Osteoblast (primary cell): ENCODE results near the gene EGF. TPM values are rescaled to one million over a fixed set of nuclear protein-coding genes. Genes with fewer than 3 reads are reported as not detected.

Source experiments
- DNase-seq: peaks from one replicate; pipeline ENCODE4 v3.0.0; 2011; ENCODE audit warnings: low spot score, mixed read lengths; ENCODE audit not compliant: insufficient read length; ENCODE audit errors: missing footprints
- H2AFZ ChIP-seq: 2 replicates; pipeline ENCODE4 v1.6.0; 2011; ENCODE audit warnings: mild to moderate bottlenecking, low read length
- H3K27ac ChIP-seq: 2 replicates; pipeline ENCODE4 v1.5.1; 2011; ENCODE audit warnings: mild to moderate bottlenecking, low read depth, low read length, moderate library complexity
- H3K27me3 ChIP-seq: 2 replicates; pipeline ENCODE4 v1.6.0; 2012; ENCODE audit warnings: mild to moderate bottlenecking, control low read depth, inconsistent platforms, low read length, moderate library complexity; ENCODE audit not compliant: insufficient read depth
- H3K36me3 ChIP-seq: 2 replicates; pipeline ENCODE4 v1.5.1; 2011; ENCODE audit warnings: mild to moderate bottlenecking, low read length, control low read depth, moderate library complexity; ENCODE audit not compliant: insufficient read depth
- H3K4me1 ChIP-seq: 2 replicates; pipeline ENCODE4 v1.5.1; 2011; ENCODE audit warnings: mild to moderate bottlenecking, low read length, control low read depth, moderate library complexity; ENCODE audit not compliant: insufficient read depth
- H3K4me2 ChIP-seq: 2 replicates; pipeline ENCODE4 v1.6.0; 2011; ENCODE audit warnings: mild to moderate bottlenecking, low read length; ENCODE audit not compliant: insufficient read depth
- H3K4me3 ChIP-seq: fragments of 200-600 bp; sonication (generic); 3 replicates; pipeline ENCODE4 v1.5.1; 2012; ENCODE audit warnings: mild to moderate bottlenecking, low read length, inconsistent platforms; ENCODE audit not compliant: insufficient read depth
- H3K79me2 ChIP-seq: 2 replicates; pipeline ENCODE4 v1.6.0; 2012; ENCODE audit warnings: mild to moderate bottlenecking, low read length, control low read depth, inconsistent platforms; ENCODE audit not compliant: insufficient read depth
- H3K9me3 ChIP-seq: 2 replicates; pipeline ENCODE4 v1.5.1; 2011; ENCODE audit warnings: low read depth, low read length, control low read depth
- H4K20me1 ChIP-seq: 2 replicates; pipeline ENCODE4 v1.6.0; 2012; ENCODE audit warnings: mild to moderate bottlenecking, low read length, control low read depth; ENCODE audit not compliant: insufficient read depth
- CTCF ChIP-seq: IDR thresholded peaks from 2 replicates; pipeline ENCODE4 v1.5.1; 2011; ENCODE audit warnings: mild to moderate bottlenecking, low read depth, low read length, moderate library complexity; ENCODE audit errors: extremely low read depth
- total RNA-seq: library from RNA; depleted of rRNA; stranded (reverse); fragments of >200 nt; gene quantifications from 2 replicates; pipeline ENCODE4 v1.2.3, GENCODE V29; 2012

Gene EGF
- total RNA-seq, 1 donor = 0.36 TPM

- Histone ChIP-seq H3K36me3 (no peaks in the 10 kb centered on the region), H3K27ac (no peak overlapping the region), H3K27me3 (peaks cover 6% of the 10 kb centered on the region), H2AFZ (no peak overlapping the region), H3K4me3 (no peak overlapping the region), H3K79me2 (no peaks in the 10 kb centered on the region), H4K20me1 (no peaks in the 10 kb centered on the region), H3K9me3 (no peaks in the 10 kb centered on the region), H3K4me2 (no peak overlapping the region), H3K4me1 (no peaks in the 10 kb centered on the region)
- DNase-seq = no peak
- TF ChIP-seq CTCF = no peak
Measured at GRCh38 chr4:110003401-110004187, 90.9 kb downstream of the EGF start.

- Histone ChIP-seq H3K79me2 (no peaks in the 10 kb centered on the region), H3K4me1 (no peaks in the 10 kb centered on the region), H3K4me2 (no peak overlapping the region), H2AFZ (no peak overlapping the region), H3K4me3 (no peak overlapping the region), H3K27me3 (peaks cover 6% of the 10 kb centered on the region), H3K27ac (no peak overlapping the region), H4K20me1 (no peaks in the 10 kb centered on the region), H3K9me3 (no peaks in the 10 kb centered on the region), H3K36me3 (no peaks in the 10 kb centered on the region)
- TF ChIP-seq CTCF = no peak
- no peak for DNase-seq
Measured at GRCh38 chr4:110004556-110004955, 91.9 kb downstream of the EGF start.

- no peaks in the 10 kb centered on the region for H4K20me1 ChIP-seq
- peak; percentile 73 for TF ChIP-seq CTCF
- peak; percentile 71 for DNase-seq
- peaks cover under 1% of the 10 kb centered on the region for H3K27me3 ChIP-seq
- H3K4me2 ChIP-seq = no peak overlapping the region
- no peaks in the 10 kb centered on the region for H3K36me3 ChIP-seq
- H3K79me2 ChIP-seq = no peaks in the 10 kb centered on the region
- no peak overlapping the region for H3K4me3 ChIP-seq
- no peaks in the 10 kb centered on the region for H3K9me3 ChIP-seq
- H2AFZ ChIP-seq = no peak overlapping the region
- H3K4me1 ChIP-seq = no peaks in the 10 kb centered on the region
- no peak overlapping the region for H3K27ac ChIP-seq
Measured at GRCh38 chr4:110005461-110006056, 92.9 kb downstream of the EGF start.

GRCh38 chr4:110007217-110007616, 94.5 kb downstream of the EGF start:
- Histone ChIP-seq H3K27ac (no peak overlapping the region), H3K27me3 (no peaks in the 10 kb centered on the region), H3K4me2 (no peak overlapping the region), H3K9me3 (no peaks in the 10 kb centered on the region), H2AFZ (no peak overlapping the region), H3K4me1 (no peaks in the 10 kb centered on the region), H3K36me3 (no peaks in the 10 kb centered on the region), H4K20me1 (no peaks in the 10 kb centered on the region), H3K4me3 (no peak overlapping the region), H3K79me2 (no peaks in the 10 kb centered on the region)
- DNase-seq = no peak
- TF ChIP-seq CTCF = no peak
